WI38 (cell line): ENCODE results near the gene MRTO4.
A peak's percentile ranks its signal among the peaks of the same experiment; 100 is the strongest.
"Not testable (repeated sequence)": the region's sequence is repeated elsewhere in the genome, so short reads cannot be mapped to it uniquely, and the experiment has no call there.

Source experiments
- H3K4me3 ChIP-seq: 2 replicates; pipeline ENCODE4 v1.5.1; 2011; ENCODE audit warnings: low read depth, mild to moderate bottlenecking, control low read depth, low read length
- CTCF ChIP-seq: IDR thresholded peaks from 2 replicates; pipeline ENCODE4 v1.5.1; 2012; ENCODE audit warnings: low read depth, mild to moderate bottlenecking, control low read depth, low read length

Gene MRTO4

GRCh38 chr1:19287436-19288185, 36.0 kb downstream of the MRTO4 start:
- TF ChIP-seq CTCF = no peak
- no peak overlapping the region for H3K4me3 ChIP-seq

GRCh38 chr1:19288324-19289241, 37.0 kb downstream of the MRTO4 start, which contains the start of gene AKR7A3:
Gene AKR7A3, minus strand, starts transcription at chr1:19288770. Its CDS starts 61 bp downstream, at chr1:19288709.
- H3K4me3 ChIP-seq = peak within 1 kb of the TSS; percentile 29

DNA sequence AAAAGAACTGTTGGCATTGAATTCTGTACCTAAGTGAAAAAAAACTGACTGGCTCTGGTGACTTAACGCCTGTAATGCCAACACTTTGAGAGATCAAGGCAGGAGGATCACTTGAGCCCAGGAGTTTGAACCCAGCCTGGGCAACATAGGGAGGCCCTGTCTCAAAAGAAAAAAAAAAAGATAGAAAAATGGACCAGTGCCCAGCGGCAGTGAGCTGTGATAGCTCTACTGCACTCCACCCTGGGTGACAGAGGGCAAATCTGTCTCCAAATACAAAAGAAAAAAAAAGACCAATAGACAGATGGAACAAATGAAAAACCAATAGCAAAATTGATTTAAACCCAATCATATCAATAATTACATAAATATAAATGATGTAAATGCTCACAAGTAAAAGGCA, 37.6 kb downstream of the MRTO4 start:
- H3K4me3 ChIP-seq = no peak overlapping the region
- TF ChIP-seq CTCF = no peak

- no peak for TF ChIP-seq CTCF
Observed at GRCh38 chr1:19294638-19295037, 43.0 kb downstream of the MRTO4 start.

DNA sequence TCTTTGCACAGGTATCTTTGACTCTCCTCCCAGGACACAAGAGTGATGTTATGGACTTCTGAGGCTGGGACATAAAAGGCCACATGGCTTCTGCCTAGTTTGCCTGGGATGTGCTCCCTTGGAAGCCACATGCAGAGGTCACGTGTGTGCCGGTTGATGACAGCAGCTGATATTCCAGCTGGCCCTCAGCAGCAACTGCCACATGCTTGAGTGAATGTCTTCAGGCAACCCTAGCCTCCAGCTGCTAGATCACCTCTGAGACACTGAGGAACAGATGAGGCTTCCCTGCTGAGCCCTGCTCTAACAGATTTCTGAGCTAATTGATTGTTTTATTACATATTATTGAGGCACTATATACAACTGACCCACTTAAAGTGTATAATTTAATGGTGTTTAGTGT, 48.6 kb downstream of the MRTO4 start:
- TF ChIP-seq CTCF = no peak
- no peak overlapping the region for H3K4me3 ChIP-seq

More at GRCh38 chr1:19294638-19295037, 43.0 kb downstream of the MRTO4 start:
- H3K4me3 ChIP-seq = no peak overlapping the region

DNA sequence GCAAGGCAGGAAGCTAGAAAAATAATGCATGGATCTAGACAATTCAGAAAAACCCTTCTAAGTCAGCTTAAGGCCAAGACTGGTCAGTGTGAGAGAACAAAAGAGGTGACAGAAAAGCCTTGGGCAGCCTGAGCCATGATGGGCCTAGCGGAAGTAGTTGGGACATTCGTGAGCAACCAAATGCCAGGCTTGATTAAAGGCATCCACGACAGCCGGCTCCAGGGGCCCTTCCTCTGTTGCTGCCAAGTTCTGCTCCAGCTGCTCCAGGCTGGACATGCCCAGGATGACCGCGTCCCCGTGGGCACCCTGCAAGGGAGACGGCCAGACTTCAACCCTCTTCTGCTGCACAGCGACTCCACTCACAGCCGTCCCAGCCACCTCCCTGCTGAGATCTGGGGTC, 52.5 kb downstream of the MRTO4 start:
- not testable (repeated sequence) for H3K4me3 ChIP-seq

DNA sequence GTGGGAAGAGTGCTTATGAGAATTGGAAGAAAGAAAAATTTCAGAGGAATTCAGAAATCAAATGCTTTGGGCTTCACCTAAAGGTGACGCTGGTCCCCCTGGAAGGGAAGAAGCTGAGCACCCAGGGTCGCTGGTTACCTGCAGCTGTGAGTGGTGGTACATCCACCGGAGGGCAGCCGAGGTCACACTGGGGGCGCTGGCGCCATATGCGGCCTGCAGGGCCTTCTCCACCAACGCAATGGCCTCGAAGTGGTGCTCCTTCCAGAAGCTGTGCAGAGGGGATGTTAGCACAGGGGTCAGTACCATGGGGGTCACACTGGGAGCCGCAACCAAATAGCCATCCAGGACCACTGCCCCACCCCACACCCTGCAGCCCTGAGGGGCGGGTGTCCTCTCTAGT, 54.3 kb downstream of the MRTO4 start:
- no peak for TF ChIP-seq CTCF
- no peak overlapping the region for H3K4me3 ChIP-seq

GRCh38 chr1:19306941-19307340, 55.3 kb downstream of the MRTO4 start:
- TF ChIP-seq CTCF = no peak
- no peak overlapping the region for H3K4me3 ChIP-seq
